ENCODE data around the gene HOXA9. TPM values are rescaled to one million over a fixed set of nuclear protein-coding genes. Genes with fewer than 3 reads are reported as not detected.

Gene HOXA9
- total RNA-seq, 1 donor from 2014 or later: not detected

DNA sequence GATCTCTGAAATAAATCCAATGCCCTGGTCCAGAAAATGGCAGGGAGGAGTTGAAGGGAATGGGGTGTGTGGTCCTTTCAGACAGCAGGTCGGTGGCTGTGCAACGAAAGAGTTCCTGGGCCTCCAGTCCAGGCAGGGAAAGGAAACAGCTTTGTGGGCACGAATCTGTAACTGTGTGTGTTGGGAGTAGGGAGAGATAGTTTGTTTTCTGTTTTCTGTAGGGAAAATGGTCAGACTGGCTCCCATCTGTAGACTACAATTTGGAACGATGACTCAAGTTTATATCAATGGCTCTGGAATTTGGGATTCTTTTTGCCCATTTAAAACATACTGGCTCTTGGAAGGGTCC, 2.6 kb upstream of the HOXA9 start:
- FAIRE-seq (no peak), DNase-seq (ENCODE audit: low spot score in 2 of 2) (no peak)

DNA sequence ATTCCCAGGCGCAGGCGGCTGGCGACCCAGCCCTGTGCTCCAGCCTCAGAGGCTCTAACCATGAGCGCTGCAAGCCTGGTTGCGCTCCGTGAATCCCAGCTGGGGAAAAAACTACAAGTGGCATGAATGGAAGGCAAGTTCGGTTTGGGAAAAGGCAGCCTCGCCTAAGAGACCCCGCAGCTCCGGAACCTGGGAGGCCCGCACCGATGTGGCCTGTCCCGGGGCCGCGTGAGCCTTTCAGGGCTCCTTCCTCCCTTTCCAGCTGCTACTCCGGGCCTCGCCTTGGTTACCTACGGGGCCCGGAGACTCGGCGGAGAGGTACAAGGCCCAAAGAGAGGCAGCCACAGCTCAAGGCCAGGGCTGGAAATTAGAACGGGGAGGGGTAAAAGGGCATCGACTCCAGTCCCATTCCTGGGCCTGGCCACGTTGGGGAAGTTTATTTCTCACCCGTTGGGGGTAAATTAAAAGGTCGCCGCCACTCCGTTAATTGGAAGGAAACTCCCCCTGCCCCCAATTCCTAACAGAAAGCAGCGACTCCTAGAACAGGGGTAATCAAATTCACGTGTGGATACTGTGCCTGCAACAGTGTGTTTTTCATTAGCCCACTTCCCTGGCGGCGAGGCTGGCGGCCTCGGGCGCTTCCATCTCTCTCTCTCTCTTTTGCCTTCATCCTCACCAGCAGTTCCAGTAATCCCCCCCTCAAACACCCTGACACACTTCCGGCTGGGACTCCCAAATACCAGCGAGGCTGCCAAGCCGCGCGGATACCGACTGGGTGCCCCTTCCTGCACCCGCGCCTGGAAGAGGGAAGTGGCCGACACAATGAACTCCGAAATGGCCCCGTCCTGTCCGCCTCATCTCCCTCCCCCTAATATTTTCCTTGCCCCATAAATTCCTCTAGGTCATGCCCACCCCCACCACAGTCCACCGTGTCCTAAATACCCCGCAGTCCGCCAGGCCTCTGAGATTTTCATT, 1.5 kb upstream of the HOXA9 start:
- no peak for FAIRE-seq
- DNase-seq (ENCODE audit: low spot score in 2 of 2): no peak

DNA sequence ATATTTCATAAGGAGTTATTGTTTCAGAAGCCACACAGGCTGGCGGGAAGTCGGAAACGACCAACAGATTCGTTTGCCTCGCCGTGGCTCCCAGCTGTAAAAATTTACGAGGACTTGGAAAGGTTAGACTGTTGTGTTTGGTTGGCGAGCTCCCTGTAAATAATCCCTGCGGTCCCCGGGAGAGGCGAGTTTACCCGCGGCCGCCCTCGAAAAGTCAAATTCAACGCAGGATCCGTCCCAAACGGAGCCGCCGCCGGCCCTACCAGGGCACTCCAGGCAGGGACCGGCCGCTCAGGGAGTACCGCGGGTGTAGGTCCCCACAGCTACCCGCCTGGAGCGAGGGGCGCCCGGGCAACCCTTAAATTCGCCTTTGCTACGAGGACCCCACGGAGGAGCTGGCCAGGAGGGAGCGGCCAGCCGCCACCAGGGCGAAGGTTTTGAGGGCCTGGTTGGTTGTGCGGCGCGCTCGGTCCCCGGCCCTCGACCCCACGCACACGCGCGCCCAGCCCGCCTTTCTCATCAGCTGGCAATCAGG, 726 bp upstream of the HOXA9 start:
- no peak for FAIRE-seq
- no peak for DNase-seq (ENCODE audit: low spot score in 2 of 2)

DNA sequence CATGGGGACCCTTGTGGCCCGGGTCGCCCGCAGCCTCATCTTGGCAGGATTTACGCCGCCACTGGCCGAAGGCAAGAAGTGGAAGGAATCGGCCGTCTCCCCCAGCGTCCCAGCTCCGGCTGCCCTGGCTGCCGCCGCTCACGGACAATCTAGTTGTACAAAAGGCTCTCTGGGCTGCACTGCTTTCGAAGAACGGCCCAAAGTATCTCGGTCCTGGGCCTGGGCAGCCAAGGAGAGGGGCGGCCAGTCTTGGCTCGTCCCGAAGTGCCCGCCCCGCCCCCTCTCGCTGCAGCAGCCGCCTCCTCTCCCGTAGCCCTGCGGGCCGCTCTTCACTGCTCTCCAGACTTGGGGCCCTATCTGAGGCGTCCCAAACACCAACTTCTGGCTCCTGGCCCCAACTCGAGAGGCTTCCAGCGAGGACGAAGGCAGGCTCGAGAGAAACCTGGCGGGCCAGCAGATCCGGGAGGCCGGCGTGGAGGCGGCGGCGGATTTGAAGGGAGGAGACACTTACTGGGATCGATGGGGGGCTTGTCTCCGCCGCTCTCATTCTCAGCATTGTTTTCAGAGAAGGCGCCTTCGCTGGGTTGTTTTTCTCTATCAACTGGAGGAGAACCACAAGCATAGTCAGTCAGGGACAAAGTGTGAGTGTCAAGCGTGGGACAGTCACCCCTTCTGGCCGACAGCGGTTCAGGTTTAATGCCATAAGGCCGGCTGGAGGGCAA, 809 bp downstream of the HOXA9 start:
- FAIRE-seq (no peak), DNase-seq (ENCODE audit: low spot score in 2 of 2) (no peak)

DNA sequence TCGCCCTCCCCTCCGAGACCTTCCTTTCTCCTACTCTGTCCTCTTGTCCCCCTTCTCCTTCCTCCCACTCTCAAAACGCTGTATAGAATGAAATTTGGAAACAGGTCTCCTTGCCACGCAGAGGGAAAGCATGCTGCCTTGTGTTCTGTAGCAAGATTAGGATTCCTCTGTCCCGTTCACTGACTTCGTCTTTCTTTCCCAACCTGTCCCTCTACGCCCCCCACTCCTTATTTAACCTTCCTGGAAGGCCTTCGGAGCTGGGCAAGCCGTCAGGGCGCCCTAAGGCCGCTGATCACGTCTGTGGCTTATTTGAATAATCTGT, 1.3 kb downstream of the HOXA9 start:
- FAIRE-seq (no peak), DNase-seq (ENCODE audit: low spot score in 2 of 2) (no peak)

DNA sequence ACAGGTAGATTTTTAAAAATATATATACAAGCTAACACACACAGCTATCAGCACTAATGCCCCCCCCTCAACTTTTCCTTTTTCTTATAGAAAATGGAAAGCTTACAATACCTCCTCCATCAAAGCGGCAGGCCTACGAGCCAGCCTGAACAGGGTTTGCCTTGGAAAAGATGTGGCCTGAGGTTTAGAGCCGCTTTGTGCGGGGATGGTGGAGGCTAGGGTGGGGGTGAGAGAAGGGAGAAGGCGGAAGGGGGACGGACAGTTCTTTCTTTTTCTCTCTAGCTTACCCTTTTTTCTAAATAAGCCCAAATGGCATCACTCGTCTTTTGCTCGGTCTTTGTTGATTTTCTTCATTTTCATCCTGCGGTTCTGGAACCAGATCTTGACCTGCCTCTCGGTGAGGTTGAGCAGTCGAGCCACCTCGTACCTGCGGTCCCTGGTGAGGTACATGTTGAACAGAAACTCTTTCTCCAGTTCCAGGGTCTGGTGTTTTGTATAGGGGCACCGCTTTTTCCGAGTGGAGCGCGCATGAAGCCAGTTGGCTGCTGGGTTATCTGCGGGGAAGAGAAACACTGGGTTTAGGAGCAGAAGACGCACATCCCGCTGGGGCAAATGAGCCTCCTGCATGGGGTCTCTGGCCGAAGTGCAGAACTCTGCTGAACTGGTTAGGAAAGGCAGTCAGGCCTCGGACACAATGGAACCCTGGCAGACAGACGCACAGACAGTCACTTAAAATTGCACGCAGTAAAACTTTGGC, 1.9 kb downstream of the HOXA9 start:
- no peak for DNase-seq (ENCODE audit: low spot score in 2 of 2)
- FAIRE-seq: no peak

DNA sequence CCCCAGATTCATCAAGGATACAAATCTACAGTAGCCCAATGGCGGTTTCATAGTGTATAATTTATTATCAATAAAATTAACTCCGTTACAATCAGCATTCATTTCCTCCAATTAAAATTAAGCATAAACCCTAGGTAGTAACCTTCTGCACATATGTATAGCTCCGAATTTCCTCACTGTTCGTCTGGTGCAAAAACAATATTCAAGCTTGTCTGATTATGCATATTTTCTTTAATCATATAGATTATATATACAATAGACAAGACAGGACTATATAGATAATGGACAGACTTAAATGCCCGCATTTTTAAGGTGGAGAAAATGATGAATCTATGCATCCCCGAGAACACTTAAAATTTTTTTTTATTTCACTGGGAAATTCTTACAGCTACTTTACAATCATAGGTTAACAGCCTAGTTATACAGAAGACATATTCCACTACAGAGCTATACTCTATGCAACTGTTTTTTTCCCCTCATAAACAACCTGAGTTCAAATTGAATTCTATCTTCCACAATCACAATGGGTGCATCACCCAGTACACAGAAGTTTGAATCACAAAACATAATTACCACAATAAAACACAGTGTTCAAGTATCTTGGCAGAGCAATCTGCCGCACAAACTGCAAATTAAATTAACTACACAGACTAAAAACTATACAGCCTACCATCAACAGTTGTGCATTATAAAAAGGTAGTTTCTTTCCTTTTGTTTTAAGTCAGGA, 2.6 kb downstream of the HOXA9 start:
- DNase-seq (ENCODE audit: low spot score in 2 of 2) (no peak), FAIRE-seq (no peak)

DNA sequence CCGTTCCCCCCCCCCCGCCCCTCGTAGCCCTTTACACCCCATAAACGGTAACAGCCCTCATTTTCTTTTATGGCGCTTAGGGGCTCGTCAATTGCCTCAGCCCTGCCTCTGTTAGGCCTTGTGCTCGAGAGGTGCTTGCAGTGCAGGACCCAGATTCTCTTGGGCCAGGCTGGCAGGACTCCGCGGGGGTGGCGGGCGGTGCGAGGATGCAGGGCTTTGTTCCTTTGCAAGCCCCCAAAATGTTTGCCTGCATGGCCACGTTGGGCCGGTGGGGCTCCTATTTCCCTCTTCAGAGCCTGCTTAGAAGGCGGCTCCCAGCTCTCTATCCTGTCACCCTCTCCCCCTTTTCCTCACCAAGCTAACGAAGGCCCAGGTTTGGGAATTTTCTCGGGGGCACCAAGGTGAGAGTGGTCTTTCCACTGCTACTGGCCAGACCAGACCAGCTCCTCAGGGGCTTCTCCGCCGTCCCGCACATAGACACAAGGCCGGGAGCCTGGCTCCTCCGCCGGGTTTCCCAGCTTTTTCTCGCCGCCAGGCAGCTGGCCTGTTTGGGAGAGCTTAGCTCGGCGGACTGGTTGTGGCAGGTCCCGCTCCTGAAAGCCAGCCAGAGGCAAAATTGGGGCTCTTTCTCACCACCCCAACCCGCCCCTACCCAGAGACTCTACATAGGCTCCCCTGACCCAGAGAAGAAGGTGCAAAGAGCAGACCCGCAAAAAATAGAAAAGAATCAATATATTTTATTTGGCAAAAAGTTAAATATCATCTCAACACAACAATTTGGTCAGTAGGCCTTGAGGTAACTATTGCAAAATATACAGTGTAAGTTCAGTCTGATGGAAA, 3.4 kb downstream of the HOXA9 start:
- DNase-seq (ENCODE audit: low spot score in 2 of 2): no peak
- FAIRE-seq: no peak

DNA sequence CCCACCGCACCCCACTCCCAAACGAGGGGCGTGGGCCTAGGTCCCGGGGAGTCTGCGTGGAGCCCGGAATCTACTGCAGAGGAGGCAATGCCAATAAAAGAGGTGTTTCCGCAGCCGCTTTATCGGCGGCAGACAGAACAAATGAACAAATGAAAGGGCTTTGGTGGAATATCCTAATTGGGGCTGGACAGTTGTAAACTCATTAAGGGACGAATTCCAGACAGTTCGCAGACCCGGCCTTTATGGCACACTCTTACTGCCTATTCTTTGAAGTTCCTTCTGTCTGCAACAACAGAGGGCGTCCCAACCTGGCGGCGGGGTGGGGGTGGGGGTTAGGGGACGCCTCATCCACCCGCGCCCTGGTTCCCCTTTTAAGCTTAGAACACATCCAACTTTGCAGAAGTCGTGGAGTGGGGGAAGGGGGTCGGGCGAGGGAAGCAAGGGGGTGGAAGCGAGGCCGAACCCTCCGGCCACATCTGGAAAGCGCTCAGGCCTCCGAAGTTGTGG, 4.1 kb downstream of the HOXA9 start:
- FAIRE-seq: no peak
- DNase-seq (ENCODE audit: low spot score in 2 of 2): no peak

DNA sequence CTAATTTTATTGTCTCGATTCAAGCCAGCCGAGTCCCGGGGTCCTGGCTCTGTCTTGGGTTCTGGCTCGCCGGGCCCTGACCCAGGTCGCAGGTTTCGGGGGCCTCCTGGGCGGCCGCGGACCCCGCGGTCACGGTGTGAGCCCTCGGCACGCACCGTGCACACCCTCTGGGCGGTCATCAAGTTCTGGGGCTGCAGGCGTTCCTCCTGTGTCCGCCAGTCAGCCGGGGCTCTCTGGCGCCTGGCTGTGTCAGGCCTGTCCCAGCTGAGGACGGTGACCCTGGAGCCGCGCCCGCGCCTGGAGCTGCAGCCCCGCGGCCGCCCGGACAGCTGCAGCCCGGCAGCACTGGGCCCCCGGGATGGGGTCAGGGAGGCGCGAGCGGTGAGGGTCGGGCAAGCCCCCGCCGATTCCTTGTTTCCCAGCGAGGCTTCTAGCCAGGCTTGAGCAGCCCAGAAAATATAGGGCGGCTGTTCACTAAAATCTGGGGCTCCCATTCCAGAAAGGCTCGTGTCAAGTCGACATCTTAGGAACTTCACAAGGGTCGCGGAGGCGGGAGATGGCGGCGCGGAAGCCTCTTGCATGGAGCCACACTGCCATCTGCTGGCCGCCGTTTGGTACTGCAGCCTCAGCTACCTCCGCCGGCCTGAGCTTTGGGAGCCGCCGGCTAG, 4.7 kb downstream of the HOXA9 start:
- no peak for FAIRE-seq

DNA sequence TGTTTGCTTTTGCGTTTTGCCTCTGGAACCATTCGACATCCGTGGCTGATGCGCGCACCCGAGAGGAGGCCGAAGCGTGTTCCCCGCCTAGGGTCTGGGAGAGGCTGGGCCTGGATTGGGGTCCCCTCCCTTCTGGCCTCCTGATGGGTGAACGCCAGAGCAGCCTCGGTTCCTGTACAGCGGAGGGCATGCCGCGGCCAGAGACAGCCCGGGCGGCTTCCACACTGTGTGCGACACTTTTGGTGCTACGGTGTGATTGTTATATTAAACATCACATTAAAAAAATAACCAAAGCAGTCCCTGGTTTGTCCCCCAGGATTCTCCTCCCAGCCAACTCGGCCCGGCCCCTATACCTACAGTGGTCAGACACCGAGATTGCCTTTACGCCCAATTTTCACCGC, 5.2 kb downstream of the HOXA9 start:
- FAIRE-seq (no peak), DNase-seq (ENCODE audit: low spot score in 2 of 2) (no peak)

More for the DNA sequence above, 4.7 kb downstream of the HOXA9 start:
- DNase-seq (ENCODE audit: low spot score in 2 of 2): peak; percentile 91 to 93

DNA sequence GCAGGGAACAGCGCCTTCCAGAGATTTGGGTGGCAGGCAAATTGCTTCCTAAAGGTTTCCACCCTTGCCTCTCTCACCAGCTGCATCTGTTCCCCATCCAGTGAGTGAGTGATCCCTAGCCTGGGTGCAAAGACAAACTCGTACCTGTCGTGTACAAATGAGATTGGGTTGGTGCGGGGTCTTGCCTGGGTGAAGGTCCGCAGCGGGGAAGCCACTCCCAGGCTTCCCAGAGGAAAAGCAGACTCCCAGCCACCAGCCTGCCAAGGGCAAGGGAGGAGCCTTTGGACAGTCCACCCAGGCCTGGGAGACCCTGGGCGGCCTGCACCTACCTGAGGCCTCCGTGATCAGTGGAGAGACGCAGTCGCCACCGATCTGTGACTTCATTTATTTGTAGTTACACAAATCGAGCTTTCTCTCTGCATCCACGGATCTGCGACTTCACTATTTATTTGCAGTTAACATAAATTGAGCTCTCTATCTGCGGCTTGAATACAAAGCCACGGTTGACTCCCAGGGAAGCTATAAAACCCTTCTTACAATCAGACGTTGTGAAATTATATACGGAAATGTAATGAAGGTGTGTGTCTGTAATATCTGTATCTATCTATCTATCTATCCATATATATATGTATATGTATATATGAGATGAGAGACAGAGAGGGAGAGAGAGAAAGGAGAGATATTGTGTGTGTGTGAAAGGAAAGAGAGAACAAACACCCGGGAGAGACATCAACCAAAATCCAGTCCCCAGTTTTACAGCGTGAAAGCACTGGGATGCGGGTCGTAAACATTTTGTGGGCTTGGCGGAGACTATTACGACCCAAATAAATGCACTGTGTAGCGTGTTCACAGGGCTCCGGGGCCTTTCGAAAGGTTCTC, 5.8 kb downstream of the HOXA9 start:
- FAIRE-seq (no peak), DNase-seq (ENCODE audit: low spot score in 2 of 2) (no peak)

DNA sequence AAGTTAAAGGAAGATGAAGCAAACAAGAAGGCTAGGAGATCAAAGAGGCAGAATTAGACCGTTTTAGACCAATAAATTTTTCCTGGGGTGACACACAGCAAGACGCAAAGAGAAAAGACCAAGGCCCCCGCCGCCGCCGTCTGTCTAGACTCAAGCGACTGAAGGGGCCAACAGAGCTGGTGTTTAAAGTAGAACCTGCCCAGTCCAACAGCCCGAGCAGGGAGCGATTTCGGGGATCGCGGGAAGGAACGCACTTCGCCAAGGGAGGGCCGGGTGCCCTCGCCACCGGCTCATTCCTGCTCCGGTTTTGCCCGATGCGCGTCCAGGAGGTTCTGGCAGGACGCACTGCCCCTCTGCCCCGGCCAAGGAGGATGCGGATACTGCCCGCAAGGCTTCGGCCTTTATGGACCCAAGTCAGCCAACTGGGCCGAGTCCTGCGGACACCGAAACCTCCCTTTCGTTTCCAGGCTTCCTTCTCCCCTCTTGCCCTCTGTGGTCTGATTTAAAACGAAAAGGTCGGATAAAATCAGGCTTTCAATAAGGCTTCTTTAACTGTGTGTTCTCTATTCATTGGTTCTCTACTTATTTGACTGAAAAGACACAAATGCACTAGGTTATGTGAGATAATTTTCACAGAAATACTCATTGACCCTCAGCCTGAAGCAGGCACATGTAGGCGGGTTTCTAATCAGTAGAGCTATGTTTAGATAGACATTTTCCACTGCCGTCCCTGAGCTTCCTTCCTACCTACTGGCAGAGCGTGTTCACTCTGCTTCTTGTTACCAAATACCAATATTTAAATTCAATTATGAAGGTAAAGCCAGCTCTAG, 6.7 kb downstream of the HOXA9 start:
- FAIRE-seq: no peak
- DNase-seq (ENCODE audit: low spot score in 2 of 2): no peak

DNA sequence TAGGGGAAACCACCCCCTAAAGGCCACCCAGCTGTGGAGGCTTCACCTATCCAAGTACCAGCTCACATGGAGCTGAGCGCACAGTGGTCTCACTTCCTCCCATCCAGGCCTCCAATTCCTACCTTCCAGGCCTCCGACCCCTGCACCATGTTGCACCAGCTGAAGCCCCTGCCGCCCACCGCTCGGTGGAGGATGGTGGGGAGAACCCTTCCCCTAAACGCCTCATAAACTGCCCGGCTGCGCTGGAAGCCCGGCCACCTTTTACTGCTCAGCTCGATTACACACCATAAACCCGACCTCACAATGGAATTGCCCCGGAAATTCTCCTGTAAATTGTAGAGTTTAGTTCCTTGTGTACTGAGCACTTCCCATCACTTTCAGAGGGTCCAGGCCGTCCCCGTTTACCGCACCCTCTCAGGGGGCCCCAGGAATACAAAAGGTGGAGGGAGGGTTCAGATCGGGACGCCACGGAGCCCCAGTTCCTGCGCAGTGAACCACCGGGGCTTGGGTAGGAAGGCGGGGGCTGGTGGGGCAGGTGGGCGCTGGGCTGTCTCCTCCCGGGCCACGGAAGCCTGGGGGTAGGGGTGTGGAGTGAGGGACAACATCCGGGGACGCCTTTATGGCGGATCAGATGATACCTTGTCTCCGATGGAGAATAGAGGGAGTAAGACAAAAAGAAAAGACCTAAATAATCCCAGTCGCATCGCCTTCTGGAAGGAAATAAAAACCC, 7.5 kb downstream of the HOXA9 start:
- DNase-seq (ENCODE audit: low spot score in 2 of 2) (no peak), FAIRE-seq (no peak)

DNA sequence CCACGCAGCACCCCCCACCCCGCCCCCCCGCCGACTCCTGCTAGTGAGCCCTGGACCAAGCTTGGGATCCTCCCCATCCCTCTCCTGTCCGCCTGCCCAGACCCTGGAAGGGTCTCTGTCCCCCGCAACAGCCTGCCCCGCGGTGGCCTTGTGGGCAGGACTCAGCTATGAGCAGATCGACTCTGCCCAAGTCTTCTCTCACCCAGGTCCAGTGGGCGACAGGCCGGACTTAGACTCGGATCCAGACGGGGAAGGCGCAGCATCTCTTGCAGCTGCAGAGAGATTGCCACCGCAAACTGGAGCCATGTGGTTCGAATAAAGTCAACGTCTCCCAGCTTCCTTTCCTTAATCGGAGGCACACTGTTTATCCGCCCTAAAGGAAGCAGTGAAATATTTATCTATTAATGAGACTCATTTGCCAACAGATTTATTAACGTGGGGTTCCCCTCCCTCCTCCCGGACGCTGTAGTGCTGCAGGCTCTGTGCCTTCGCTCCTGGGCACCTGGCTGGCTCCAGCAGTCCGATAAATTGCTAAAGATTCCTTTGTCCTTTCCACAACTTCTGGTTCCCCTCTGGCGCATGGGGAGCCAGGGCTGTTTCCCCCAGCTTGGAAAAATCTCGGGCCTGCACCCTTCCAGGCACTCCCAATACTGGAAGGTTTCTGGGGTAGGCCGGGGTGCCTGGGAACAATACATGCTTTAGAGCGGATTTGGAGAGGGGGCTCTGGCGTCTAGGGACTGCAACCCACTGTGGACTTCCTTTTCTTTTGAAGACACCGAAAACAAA, 8.2 kb downstream of the HOXA9 start:
- DNase-seq (ENCODE audit: low spot score in 2 of 2): no peak
- no peak for FAIRE-seq

Measured in frontal cortex (tissue), 4 donors.